Esophagus muscularis mucosa (tissue), 3 donors: Measurements from ENCODE around the gene GPRIN3.

Experiments used
- POLR2AphosphoS5 ChIP-seq, 2 donors: sonication (generic); formaldehyde crosslinking; IDR thresholded peaks; one replicate each; pipeline ENCODE4 v1.6.1; 2017; ENCODE audit warnings: antibody characterized with exemption in 2 of 2
- TF ChIP-seq, protein P1 (sequence below), 3 experiments: fragments of 200-600 bp in 2 of 3; fragments of 450-650 bp in 1 of 3; sonication (generic) in 2 of 3; IDR thresholded peaks; one replicate each; pipeline ENCODE4 v1.5.1; 2017 to 2019; ENCODE audit warnings: antibody characterized with exemption in 3 of 3, mild to moderate bottlenecking in 2 of 3, moderate library complexity in 1 of 3

DNA sequence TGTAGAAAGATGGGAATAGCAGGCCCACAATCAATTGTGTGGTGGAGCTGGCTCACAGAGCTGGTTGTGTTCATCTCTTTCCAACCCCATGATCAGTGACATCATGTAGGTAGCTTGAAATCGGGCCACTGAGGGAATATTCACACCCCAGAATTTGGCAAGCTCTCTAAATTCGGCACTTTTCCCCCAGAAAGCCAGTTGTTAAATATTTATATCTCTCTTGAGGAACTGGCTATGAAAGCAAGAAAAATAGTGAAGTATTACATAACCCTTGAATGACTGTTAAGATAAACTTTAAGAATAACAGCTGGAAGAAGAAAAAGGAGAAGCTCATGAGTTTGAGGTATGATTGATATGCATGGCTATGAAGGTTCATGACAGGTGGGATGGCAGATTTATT is 38.9 kb downstream of the GPRIN3 start:
- TF ChIP-seq POLR2AphosphoS5 (IDR thresholded peaks at IDR 0.05): no peak
- TF ChIP-seq, protein P1, sequence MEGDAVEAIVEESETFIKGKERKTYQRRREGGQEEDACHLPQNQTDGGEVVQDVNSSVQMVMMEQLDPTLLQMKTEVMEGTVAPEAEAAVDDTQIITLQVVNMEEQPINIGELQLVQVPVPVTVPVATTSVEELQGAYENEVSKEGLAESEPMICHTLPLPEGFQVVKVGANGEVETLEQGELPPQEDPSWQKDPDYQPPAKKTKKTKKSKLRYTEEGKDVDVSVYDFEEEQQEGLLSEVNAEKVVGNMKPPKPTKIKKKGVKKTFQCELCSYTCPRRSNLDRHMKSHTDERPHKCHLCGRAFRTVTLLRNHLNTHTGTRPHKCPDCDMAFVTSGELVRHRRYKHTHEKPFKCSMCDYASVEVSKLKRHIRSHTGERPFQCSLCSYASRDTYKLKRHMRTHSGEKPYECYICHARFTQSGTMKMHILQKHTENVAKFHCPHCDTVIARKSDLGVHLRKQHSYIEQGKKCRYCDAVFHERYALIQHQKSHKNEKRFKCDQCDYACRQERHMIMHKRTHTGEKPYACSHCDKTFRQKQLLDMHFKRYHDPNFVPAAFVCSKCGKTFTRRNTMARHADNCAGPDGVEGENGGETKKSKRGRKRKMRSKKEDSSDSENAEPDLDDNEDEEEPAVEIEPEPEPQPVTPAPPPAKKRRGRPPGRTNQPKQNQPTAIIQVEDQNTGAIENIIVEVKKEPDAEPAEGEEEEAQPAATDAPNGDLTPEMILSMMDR (IDR thresholded peaks at IDR 0.05): no peak
